MCF 10A (cell line): ENCODE measurements around the gene CORO7. TPM values are rescaled to one million over a fixed set of nuclear protein-coding genes. Genes with fewer than 3 reads are reported as not detected.

Experiments
- BruUV-seq: library from RNA; stranded (reverse); fragments of 400-500 nt; replicated peaks from 2 replicates; lab custom pipeline; 2021; lab: Mats Ljungman, UMichigan
- CTCF ChIA-PET: fragments of 300-600 bp; sonication (Branson Sonifier 250); formaldehyde crosslinking; extraction: SDS; loops from one replicate; lab custom pipeline; 2021; ENCODE audit warnings: antibody characterized with exemption, inconsistent platforms; lab: Yijun Ruan, JAX
- POLR2A ChIA-PET: fragments of 300-600, 350-650 bp; sonication (Branson Sonifier 250); formaldehyde crosslinking; extraction: SDS; loops from one replicate; lab custom pipeline; 2020; ENCODE audit warnings: antibody characterized with exemption, inconsistent platforms; lab: Yijun Ruan, JAX
- DNase-seq: peaks from one replicate; pipeline ENCODE4 v3.0.0-alpha.2; 2018; ENCODE audit not compliant: unreplicated experiment
- H3K27ac Mint-ChIP-seq: one replicate; pipeline ENCODE4 v1.8.0; 2022; ENCODE audit warnings: mild to moderate bottlenecking, low read depth, mixed read lengths; ENCODE audit not compliant: unreplicated experiment
- H3K27me3 Mint-ChIP-seq: one replicate; pipeline ENCODE4 v1.8.0; 2022; ENCODE audit warnings: mixed read lengths; ENCODE audit not compliant: insufficient read depth, unreplicated experiment
- H3K36me3 Mint-ChIP-seq: one replicate; pipeline ENCODE4 v1.8.0; 2022; ENCODE audit warnings: mild to moderate bottlenecking, moderate library complexity, mixed read lengths; ENCODE audit not compliant: insufficient read depth, unreplicated experiment
- H3K4me1 Mint-ChIP-seq: one replicate; pipeline ENCODE4 v1.8.0; 2022; ENCODE audit warnings: mixed read lengths; ENCODE audit not compliant: insufficient read depth, unreplicated experiment
- H3K4me3 Mint-ChIP-seq: one replicate; pipeline ENCODE4 v1.8.0; 2022; ENCODE audit warnings: mild to moderate bottlenecking, moderate library complexity, mixed read lengths; ENCODE audit not compliant: unreplicated experiment
- H3K9me3 Mint-ChIP-seq: one replicate; pipeline ENCODE4 v1.8.0; 2022; ENCODE audit warnings: mixed read lengths; ENCODE audit not compliant: unreplicated experiment
- intact Hi-C: fragments of 100-400 bp; cut with micrococcal nuclease; formaldehyde crosslinking; loops from 2 replicates; pipeline ENCODE4 v1.14.1; 2022
- total RNA-seq: library from RNA; stranded (reverse); gene quantifications from 2 replicates; pipeline ENCODE4 v1.2.3, GENCODE V29; 2022
- TF ChIP-seq, protein P1 (sequence below): fragments of 200-600 bp; IDR thresholded peaks from one replicate; pipeline ENCODE4 v1.8.0; 2022; ENCODE audit warnings: antibody characterized with exemption, mild to moderate bottlenecking; ENCODE audit not compliant: unreplicated experiment

CORO7 gene
- total RNA-seq, 1 experiment from 2014 or later, result 20.3 TPM

DNA sequence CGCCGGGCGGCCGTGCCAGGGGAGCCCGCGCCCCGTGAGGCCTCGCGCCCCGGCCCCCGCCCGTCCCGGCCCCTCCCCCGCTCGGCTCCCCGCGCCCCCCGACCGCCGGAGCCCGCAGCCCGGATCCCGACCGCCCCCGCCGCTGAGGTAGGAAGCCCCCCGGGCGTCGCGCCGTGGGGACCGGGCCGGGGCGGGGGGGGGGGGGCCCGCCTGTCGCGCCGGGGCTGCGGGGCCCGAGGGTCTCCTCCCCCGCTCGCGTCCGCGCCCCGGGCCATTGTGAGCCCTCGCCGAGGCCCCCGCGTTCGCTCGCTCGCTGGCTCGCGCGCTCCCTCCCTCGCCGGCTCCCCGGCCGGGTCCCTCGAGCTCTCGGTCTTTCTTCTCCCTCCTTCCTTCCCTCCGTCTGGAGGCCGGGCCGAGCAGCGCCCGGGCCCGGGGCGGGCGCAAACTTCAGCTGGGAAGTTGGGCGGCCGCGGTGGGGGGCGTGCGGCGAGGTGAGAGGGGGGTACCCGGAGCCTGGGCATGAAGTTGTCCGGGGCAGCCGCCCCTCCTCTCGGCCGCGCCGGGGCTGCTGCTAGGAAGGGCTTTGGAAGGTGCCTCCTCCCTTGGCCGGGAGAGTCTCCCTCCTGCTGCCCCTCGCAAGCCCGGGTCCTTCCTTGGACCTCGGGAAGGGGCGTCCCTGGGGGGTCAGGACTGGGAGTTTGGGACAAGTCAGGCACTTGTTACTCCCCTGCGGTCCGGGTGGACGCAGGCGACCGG, 100.1 kb downstream of the CORO7 start:
- Mint-ChIP-seq H3K27me3 (no peaks in the 10 kb centered on the region), H3K4me1 (peaks cover 6% of the 10 kb centered on the region), H3K9me3 (no peaks in the 10 kb centered on the region), H3K4me3 (peak overlapping the region; percentile 68), H3K27ac (no peak overlapping the region), H3K36me3 (peaks cover 9% of the 10 kb centered on the region)
- no TSS peak for BruUV-seq
- TF ChIP-seq, protein P1, sequence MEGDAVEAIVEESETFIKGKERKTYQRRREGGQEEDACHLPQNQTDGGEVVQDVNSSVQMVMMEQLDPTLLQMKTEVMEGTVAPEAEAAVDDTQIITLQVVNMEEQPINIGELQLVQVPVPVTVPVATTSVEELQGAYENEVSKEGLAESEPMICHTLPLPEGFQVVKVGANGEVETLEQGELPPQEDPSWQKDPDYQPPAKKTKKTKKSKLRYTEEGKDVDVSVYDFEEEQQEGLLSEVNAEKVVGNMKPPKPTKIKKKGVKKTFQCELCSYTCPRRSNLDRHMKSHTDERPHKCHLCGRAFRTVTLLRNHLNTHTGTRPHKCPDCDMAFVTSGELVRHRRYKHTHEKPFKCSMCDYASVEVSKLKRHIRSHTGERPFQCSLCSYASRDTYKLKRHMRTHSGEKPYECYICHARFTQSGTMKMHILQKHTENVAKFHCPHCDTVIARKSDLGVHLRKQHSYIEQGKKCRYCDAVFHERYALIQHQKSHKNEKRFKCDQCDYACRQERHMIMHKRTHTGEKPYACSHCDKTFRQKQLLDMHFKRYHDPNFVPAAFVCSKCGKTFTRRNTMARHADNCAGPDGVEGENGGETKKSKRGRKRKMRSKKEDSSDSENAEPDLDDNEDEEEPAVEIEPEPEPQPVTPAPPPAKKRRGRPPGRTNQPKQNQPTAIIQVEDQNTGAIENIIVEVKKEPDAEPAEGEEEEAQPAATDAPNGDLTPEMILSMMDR, result no peak
- ChIA-PET POLR2A (interaction anchor here (0.6 to 2.3 kb wide), 10 partner anchors 9 to 1432 kb away, joined by 3 to 10 read pairs (median 3); no protein-coding TSS in a partner anchor), CTCF (interaction anchor here (0.6 to 1.3 kb wide), 8 partner anchors 12 to 703 kb away, joined by 3 to 5 read pairs (median 4); no protein-coding TSS in a partner anchor)
- DNase-seq, result peak; percentile 34
- intact Hi-C loops, result loop anchor here (2.0 kb wide), 1 partner anchor 25 kb away; no protein-coding TSS in a partner anchor

DNA sequence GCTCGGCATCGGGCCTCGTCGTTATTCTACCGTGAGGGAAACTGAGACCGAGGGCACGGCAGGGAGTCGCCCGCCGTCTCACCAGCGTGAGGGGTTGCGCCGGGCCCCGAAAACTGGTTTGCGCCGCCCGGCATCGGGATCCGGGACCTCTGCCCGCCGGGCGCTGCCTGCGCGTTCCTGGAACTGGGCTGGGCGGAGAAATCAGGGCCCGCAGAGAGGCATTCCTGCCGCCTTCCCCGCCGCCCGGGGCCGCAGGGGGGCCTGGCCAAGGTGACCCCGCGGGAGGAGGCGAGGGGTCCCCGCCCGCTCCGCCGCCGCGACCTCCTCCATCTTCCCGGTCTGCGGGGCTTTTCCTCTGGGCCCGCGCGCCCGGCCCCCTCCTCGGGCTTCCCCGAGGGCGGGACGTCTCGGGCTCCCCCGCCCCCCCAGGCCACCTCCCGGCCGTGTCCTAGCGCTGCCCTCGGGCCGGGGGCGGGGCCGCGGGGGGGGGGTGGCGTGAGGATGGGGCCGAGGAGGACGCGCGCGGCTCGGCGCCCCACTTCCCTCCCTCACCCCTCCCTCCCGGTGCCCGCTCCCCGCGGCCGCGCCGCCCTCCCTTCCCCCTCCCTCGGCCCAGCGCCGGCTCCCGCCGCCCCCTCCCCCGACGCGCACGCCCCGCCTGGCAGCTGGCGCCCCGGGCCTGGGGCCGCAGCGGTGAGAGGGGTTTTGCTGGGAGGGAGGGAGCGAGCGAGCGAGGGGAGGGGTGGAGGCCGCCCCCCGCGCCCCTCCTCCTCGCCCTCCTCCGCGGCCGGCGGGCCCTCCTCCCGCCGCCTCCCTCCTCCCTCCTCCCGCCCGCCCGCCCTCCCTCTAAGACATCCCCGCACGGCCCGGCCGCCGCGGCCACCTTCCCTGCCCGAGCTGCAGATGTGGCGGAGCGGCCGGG, 100.9 kb downstream of the CORO7 start, which contains the start of gene GLIS2:
TSS of gene GLIS2 (plus strand) at position 882 of the 922 bp plus-strand sequence. CDS start 16,214 bp downstream, outside the sequence.
- Mint-ChIP-seq H3K36me3 (peaks cover 9% of the 10 kb centered on the region), H3K27ac (peak within 1 kb of the TSS; percentile 39), H3K9me3 (no peaks in the 10 kb centered on the region), H3K4me3 (peak within 1 kb of the TSS; percentile 68), H3K4me1 (peaks cover 6% of the 10 kb centered on the region), H3K27me3 (no peaks in the 10 kb centered on the region)
- intact Hi-C loops, result loop anchor here (2.0 kb wide), 1 partner anchor 25 kb away; no protein-coding TSS in a partner anchor
- TF ChIP-seq, protein P1, result no peak
- no TSS peak for BruUV-seq
- peak; percentile 39 for DNase-seq
- ChIA-PET POLR2A (interaction anchor here (0.6 to 2.3 kb wide), 13 partner anchors 8 to 1432 kb away, joined by 3 to 10 read pairs (median 3); no protein-coding TSS in a partner anchor), CTCF (interaction anchor here (0.6 to 1.2 kb wide), 3 partner anchors 115 to 702 kb away, joined by 3 to 5 read pairs (median 4); no protein-coding TSS in a partner anchor)

DNA sequence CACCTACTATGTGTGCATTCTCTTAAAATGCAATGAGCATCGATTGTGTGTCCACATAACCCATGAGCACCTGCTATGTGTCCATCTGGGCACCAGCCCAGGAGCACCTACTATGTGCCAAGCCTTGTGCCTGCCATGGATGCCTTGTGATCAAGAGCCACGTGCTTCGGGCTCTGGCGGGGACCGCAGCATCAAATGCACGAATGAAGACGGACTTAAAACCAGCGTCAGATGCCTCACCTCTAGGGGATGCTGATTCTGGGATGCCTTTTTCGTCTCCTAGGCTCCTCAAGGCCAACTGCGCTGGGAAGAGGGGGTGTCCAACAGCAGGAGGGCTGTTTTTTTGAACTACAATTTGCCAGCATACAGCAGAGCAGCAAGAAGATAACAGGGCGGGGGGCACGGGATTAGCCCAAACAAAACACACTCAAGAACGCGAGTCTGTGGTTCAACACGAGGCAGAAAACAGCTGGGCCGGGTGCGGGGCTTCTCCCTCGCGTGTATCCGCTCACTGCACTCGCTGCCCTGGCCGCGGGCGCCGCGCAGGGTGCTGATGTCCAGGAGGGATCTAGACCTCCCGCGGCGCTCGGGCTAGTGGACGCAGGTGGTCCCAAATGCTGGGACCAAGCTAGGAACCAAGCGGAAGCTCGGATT, 101.7 kb downstream of the CORO7 start:
- POLR2A ChIA-PET, result interaction anchor here (0.7 to 1.3 kb wide), 4 partner anchors 15 to 43 kb away, joined by 3 read pairs; no protein-coding TSS in a partner anchor
- intact Hi-C loops, result no loop called here
- Mint-ChIP-seq H3K27ac (no peak overlapping the region), H3K4me1 (peaks cover 6% of the 10 kb centered on the region), H3K36me3 (peaks cover 9% of the 10 kb centered on the region), H3K4me3 (peak overlapping the region; percentile 68), H3K9me3 (no peaks in the 10 kb centered on the region), H3K27me3 (no peaks in the 10 kb centered on the region)
- TF ChIP-seq, protein P1, result no peak
- CTCF ChIA-PET, result interaction anchor here (0.6 kb wide), 1 partner anchor 16 kb away, joined by 4 read pairs; no protein-coding TSS in a partner anchor
- no TSS peak for BruUV-seq
- no peak for DNase-seq
